ENCODE measurements around the gene GPR161. TPM values are rescaled to one million over a fixed set of nuclear protein-coding genes. Genes with fewer than 3 reads are reported as not detected.

The GPR161 gene
- total RNA-seq, 2 experiments from 2014 or later, result 0.15 TPM; not detected in 1

DNA sequence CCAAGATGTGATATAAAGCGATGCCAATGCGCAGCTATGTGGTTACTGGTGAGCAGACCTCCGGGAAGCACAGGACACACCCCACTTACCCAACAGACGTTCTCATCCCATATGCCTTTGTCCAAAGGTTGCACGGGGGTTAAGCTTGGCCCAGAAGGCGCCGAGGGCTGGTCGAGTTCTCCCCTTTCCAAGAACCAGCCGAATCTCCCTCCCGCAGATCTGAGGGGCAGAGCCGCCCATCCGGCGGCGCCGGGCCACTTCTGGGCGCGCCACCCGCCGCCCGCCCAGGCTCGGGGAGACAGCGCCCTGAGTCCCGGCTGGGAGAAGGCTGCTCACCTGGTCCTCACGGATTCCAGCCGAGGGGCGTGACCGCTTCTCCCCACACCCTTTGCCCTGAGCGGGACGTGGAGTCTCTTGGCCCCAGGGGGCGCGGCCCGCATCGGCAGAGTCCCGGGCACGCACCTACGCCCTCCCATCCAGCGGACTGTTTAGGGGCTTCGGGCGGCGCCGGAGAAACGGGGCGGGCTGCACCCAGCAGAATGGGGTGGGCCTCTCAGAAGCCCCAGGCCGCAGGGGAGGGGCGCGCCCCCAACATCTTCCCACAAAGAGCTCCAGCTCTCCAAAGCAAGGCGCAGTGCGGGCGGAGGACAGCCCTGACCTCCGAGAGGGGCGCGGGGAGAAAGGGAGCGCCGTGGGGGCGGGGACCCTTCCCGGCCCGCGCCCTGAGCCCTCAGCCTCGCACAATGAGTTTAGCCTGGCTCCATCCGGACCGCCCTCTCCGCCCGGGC is 615 bp downstream of the GPR161 start:
- TF ChIP-seq EZH2phosphoT487 (IDR thresholded peaks at IDR 0.05; ENCODE audit: borderline replicate concordance, low read depth, low read length), result no peak
- TF ChIP-seq, protein P1, sequence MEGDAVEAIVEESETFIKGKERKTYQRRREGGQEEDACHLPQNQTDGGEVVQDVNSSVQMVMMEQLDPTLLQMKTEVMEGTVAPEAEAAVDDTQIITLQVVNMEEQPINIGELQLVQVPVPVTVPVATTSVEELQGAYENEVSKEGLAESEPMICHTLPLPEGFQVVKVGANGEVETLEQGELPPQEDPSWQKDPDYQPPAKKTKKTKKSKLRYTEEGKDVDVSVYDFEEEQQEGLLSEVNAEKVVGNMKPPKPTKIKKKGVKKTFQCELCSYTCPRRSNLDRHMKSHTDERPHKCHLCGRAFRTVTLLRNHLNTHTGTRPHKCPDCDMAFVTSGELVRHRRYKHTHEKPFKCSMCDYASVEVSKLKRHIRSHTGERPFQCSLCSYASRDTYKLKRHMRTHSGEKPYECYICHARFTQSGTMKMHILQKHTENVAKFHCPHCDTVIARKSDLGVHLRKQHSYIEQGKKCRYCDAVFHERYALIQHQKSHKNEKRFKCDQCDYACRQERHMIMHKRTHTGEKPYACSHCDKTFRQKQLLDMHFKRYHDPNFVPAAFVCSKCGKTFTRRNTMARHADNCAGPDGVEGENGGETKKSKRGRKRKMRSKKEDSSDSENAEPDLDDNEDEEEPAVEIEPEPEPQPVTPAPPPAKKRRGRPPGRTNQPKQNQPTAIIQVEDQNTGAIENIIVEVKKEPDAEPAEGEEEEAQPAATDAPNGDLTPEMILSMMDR (conservative IDR thresholded peaks at IDR 0.05; ENCODE audit: low read length), result no peak
- Histone ChIP-seq H3K79me2 (ENCODE audit: insufficient read depth, low read depth, low read length) (no peaks in the 10 kb centered on the region), H3K4me1 (ENCODE audit: insufficient read depth, low read length, poor library complexity, severe bottlenecking) (no peaks in the 10 kb centered on the region), H3K36me3 (ENCODE audit: insufficient read depth, low read length) (no peaks in the 10 kb centered on the region), H3K9me3 (ENCODE audit: low read length) (no peaks in the 10 kb centered on the region), H3K9me2 (ENCODE audit: insufficient read depth, low read length) (no peaks in the 10 kb centered on the region), H4K20me1 (ENCODE audit: insufficient read depth, low read length) (no peaks in the 10 kb centered on the region), H3K27ac (ENCODE audit: low read depth, low read length, poor library complexity, severe bottlenecking) (no peak overlapping the region), H3K4me2 (ENCODE audit: low read length) (peak overlapping the region; percentile 47; the same call in 1 of the 2 replicates), H2AFZ (ENCODE audit: low read length) (no peak overlapping the region), H3K4me3 (ENCODE audit: low read depth, low read length, poor library complexity, severe bottlenecking) (peak overlapping the region; percentile 32)
- no TSS peak for BruUV-seq (replicated peaks)
- intact Hi-C loops (cut with micrococcal nuclease; ENCODE audit: unreplicated experiment), result no loop called here
- ChIA-PET CTCF (ENCODE audit: unreplicated experiment) (no interaction called here), POLR2A (no interaction called here)
- DNase-seq (ENCODE audit: low spot score), result no peak

DNA sequence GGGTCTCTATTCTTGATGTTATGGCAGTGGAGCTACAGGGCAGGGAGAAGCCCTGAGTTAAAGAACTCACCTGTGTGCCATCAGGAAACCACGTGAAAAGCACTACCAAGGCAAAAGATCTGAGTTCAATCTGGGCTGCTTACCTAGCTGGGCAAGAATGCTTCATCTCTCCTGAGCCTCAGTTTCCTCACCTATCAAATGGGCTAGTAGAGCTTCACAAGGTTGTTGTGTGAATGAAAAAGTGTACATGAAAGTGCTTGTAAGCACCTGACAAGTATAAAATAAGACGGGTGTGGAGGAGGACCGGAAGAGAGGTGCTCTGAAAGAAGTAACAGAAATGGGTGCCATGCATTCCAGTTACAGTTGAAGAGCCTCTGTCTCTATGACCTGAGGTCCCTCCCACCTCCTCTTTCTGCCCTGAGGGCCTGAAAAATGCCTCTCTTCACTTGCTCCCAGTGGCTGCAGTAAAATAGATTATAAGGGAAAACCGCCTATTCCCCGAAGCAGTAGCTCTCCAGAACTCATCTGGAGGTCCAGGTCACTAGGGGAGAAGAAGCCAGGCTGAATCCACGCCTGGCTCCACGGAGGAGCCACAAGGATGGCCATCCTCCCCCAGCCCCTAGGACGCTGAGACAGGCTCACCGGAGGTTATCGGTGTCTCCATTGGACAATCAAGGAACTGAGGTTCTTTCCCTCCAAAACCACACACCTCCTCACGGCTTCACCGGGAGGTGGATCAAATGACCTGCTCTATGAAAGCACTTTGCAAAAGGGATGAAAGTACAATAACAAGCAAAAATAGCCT is 1.4 kb downstream of the GPR161 start:
- TF ChIP-seq, protein P1 (conservative IDR thresholded peaks at IDR 0.05; ENCODE audit: low read length), result no peak
- TF ChIP-seq EZH2phosphoT487 (IDR thresholded peaks at IDR 0.05; ENCODE audit: borderline replicate concordance, low read depth, low read length), result no peak
- Histone ChIP-seq H3K4me1 (ENCODE audit: insufficient read depth, low read length, poor library complexity, severe bottlenecking) (no peaks in the 10 kb centered on the region), H3K79me2 (ENCODE audit: insufficient read depth, low read depth, low read length) (no peaks in the 10 kb centered on the region), H3K27ac (ENCODE audit: low read depth, low read length, poor library complexity, severe bottlenecking) (no peak overlapping the region), H2AFZ (ENCODE audit: low read length) (no peak overlapping the region), H3K9me2 (ENCODE audit: insufficient read depth, low read length) (no peaks in the 10 kb centered on the region), H3K4me2 (ENCODE audit: low read length) (no peak overlapping the region), H4K20me1 (ENCODE audit: insufficient read depth, low read length) (no peaks in the 10 kb centered on the region), H3K36me3 (ENCODE audit: insufficient read depth, low read length) (no peaks in the 10 kb centered on the region), H3K9me3 (ENCODE audit: low read length) (no peaks in the 10 kb centered on the region), H3K4me3 (ENCODE audit: low read depth, low read length, poor library complexity, severe bottlenecking) (no peak overlapping the region)
- ChIA-PET CTCF (ENCODE audit: unreplicated experiment) (no interaction called here), POLR2A (interaction anchor here (0.6 kb wide), 1 partner anchor 312 kb away, joined by 7 read pairs; no protein-coding TSS in a partner anchor)
- no TSS peak for BruUV-seq (replicated peaks)
- intact Hi-C loops (cut with micrococcal nuclease; ENCODE audit: unreplicated experiment), result no loop called here
- DNase-seq (ENCODE audit: low spot score), result no peak
